HG03066 (cell line): ENCODE measurements around the gene ZBTB46.
"Not testable (repeated sequence)": the region's sequence is repeated elsewhere in the genome, so short reads cannot be mapped to it uniquely, and the experiment has no call there.

Experiments
- ATAC-seq: cut with Tn5 transposase; IDR thresholded peaks from one replicate; pipeline ENCODE4 v1.9.1; 2021; ENCODE audit warnings: low read depth; ENCODE audit not compliant: unreplicated experiment

The ZBTB46 gene

DNA sequence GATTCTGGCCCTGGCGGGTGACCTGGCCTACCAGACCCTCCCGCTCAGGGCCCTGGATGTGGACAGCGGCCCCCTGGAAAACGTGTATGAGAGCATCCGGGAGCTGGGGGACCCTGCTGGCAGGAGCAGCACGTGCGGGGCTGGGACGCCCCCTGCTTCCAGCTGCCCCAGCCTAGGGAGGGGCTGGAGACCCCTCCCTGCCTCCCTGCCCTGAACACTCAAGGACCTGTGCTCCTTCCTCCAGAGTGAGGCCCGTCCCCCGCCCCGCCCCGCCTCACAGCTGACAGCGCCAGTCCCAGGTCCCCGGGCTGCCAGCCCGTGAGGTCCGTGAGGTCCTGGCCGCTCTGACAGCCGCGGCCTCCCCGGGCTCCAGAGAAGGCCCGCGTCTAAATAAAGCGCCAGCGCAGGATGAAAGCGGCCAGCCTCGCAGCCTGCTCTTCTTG is 92.4 kb downstream of the ZBTB46 start:
- ATAC-seq: no peak

DNA sequence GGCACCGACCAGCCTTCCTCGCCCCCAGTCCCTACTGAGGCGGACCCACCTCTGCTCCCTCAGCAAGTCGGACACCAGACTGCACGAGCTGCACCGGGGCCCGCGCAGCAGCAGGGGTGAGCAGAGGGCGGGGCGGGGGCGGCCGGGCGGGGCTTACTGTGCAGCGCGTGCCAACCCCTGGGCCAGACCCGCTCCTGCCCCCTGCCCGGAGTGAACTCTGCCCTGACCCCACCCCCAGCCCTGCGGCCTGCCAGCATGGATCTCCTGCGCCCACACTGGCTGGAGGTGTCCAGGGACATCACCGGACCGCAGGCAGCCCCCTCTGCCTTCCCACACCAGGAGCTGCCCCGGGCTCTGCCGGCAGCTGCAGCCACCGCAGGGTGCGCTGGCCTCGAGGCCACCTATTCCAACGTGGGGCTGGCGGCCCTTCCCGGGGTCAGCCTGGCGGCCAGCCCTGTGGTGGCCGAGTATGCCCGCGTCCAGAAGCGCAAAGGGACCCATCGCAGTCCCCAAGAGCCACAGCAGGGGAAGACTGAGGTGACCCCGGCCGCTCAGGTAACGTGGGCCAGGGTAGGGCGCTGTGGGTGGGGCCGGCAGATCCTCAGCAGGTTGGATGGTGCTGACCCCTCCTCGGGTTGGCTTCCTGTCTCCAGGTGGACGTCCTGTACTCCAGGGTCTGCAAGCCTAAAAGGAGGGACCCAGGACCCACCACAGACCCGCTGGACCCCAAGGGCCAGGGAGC is 92.9 kb downstream of the ZBTB46 start:
- ATAC-seq: no peak

DNA sequence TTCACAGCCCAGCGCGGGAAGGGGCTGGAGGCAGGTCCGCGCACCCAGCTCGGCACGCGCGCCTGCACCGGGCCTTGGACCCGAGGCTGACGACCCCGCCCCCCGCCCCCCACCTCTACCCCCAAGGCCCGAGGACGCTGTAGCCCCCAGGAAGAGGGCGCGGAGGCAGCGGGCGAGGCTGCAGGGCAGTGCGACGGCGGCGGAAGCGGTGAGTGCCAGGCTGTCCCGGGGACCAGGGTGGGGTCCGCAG is 93.4 kb downstream of the ZBTB46 start:
- no peak for ATAC-seq

DNA sequence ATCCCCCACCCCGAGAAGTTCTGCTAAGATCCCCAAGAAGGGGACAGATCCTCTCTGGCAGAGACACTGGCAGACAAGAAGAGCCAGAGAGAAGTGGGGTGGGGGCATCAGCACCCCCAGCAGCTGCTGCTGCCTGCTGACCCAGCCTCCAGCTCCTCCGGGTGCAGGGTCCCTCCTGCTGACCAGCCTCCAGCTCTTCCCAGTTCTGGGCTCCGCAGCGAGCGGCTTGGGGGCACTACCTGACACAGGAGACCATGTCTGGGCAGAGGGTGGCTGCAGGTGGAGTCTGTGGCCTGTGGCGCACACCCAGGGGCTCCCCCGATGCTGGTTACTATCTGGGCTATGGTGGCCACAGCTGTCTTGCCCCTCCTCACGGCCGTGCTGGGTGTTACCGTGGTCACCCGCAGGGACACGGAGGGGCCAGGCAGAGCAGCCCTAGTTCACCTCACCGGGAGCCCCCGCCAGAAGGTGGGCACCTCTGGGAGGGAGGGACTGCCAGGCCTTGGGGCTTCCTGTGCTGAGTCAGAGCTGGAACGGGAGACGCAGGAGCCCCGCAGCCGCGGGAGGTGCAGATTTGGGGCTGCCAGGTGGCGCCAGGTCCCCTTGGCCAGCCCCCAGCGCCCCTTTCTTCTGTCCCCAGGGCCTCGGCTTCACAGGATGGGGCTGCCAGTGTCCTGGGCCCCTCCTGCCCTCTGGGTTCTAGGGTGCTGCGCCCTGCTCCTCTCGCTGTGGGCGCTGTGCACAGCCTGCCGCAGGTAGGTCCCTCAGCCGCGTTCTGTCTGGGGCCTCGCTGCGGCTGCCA is 94.0 kb downstream of the ZBTB46 start:
- no peak for ATAC-seq

DNA sequence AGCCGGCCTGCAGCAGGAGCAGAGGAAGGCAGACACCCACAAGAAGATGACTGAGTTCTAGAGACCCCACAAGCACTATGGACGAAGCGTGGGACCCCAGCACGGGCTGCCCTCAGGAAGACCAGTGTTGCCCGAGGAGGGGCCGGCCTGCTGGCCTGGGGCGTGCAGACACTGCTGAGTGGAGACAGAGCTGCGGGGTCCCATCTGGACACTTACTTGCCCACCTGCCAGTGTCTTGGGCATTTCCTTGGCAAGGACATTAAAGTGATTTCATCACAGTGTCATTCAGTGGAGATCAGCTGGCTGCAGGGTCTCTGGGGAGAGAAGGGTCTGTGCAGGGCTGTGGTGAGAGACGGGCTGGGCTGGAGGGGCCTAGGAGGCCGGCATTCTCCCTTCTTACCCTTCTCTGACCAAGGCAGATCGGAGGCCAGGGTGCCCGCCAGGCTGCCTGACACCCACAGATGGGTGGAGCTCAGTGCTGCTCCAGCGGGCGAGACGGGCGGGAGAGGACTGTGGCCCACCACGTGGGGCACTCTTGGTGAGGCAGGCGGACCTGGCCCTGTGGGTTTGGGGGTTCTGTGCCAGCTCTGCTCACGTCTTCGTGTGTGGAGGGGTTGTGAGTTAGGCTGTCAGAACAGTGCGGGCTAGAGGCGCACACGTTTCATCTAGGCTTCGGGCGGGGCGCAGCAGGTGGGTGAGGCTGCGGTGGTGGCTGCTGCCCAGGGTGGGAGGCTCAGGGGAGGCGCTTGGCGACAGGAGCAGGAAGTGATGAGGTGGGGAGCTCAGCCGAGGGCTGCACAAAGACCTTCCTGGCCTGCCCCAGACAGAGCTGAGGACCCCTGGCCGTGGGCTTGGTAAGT is 95.0 kb downstream of the ZBTB46 start, which contains the start of gene LIME1:
Gene LIME1, plus strand, starts transcription at position 806 of the 860 bp plus-strand sequence. CDS start 886 bp downstream, outside the sequence.
- no peak for ATAC-seq

DNA sequence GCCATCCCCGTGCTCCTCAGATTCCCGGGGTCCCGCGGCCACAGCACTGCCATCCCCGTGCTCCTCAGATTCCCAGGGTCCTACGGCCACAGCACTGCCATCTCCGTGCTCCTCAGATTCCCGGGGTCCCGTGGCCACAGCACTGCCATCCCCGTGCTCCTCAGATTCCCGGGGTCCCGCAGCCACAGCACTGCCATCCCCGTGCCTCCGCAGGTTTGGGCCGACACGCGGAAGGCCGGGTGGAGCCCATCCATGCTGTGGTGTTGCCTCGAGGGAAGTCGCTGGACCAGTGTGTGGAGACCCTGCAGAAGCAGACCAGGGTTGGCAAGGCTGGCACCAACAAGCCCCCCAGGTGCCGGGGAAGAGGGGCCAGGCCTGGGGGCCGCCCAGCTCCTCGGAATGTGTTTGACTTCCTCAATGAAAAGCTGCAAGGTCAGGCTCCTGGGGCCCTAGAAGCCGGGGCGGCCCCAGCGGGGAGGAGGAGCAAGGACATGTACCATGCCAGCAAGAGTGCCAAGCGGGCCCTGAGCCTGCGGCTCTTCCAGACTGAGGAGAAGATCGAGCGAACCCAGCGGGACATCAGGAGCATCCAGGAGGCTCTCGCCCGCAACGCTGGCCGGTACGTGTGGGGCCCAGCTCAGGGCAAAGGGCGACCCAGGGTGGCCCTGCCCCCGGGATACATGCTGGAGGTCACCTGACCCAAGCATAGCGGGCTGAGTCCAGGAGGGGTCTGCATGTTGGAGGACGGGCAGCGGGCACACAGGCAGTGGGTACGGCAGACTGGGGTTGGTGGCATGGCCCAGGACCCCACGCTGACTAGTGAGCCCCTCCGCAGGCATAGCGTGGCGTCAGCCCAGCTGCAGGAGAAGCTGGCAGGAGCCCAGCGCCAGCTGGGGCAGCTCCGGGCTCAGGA is 95.9 kb downstream of the ZBTB46 start:
- ATAC-seq: no peak

DNA sequence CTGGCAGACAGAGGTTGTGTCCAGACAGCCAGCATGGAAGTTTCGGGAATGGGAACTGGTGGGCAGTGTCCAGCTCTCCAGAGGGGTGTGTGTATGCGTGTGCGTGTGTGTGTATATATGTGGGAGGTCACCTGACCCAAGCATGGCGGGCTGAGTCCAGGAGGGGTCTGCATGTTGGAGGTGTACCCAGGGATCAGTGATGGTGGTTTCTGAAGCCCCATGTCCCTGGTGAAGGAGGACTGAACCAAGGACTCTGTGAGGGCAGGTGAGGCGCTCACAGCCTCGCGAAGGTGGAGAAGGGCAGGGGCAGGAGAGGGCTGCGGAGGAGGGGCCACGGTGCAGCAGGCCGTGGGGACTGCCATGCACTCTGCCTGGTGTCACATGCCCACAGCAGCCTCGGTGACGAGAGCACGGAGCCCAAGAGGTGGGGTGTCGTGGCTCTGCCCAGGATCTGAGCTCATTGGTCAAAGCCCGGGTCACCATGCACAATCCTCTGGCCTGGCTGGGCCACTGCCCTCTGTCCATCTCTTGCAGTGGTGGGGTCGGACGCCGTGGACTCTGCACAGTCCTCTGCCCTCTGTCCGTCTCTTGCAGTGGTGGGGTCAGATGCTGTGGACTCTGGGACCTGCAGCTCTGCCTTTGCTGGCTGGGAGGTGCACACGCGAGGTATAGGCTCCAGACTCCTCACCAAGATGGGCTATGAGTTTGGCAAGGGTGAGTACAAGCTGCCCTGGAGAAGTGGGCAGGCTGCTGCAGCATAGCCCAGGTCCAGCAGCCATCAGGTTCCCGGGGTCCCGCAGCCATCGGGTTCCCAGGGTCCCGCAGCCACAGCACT is 96.7 kb downstream of the ZBTB46 start:
- no peak for ATAC-seq

DNA sequence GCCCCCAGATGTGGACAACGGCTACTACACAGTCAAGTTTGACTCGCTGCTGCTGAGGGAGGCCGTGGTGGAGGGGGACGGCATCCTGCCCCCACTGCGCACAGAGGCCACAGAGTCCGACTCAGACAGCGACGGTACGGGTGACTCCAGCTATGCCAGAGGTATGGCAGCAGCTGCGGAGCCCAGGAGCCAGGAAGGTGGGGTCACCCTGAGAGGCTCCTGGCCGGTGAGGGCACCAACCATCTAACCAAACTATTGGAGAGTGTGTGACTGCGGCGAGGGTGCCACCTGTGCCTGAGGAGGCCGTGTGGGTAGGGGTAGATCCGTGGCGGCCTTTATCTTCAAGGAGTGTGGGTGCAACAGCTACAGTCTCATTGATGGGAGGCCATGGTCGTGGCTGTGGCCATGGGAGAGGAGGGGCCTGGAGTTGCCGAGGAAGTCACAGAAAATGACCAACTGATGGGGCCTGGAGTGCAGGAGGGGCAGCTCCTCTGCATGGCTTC is 97.4 kb downstream of the ZBTB46 start:
- ATAC-seq: no peak

DNA sequence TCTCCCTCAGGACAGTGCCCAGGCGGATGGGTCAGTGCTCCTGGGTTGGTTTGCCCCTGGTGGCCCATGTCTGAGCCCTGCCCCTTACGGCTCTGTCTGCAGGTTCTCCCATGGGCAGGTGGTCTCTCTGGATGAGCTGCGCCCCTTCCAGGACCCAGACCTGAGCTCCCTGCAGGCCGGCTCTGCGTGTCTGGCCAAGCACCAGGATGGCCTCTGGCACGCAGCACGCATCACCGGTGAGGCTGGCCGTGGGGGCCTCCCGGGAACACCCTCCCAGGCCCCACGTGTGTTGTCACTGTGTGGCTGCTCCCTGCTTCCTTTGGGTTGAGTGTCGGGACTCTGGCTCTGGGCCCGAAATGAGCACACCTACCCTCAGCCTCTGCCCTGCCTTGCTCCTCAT is 97.9 kb downstream of the ZBTB46 start:
- no peak for ATAC-seq

DNA sequence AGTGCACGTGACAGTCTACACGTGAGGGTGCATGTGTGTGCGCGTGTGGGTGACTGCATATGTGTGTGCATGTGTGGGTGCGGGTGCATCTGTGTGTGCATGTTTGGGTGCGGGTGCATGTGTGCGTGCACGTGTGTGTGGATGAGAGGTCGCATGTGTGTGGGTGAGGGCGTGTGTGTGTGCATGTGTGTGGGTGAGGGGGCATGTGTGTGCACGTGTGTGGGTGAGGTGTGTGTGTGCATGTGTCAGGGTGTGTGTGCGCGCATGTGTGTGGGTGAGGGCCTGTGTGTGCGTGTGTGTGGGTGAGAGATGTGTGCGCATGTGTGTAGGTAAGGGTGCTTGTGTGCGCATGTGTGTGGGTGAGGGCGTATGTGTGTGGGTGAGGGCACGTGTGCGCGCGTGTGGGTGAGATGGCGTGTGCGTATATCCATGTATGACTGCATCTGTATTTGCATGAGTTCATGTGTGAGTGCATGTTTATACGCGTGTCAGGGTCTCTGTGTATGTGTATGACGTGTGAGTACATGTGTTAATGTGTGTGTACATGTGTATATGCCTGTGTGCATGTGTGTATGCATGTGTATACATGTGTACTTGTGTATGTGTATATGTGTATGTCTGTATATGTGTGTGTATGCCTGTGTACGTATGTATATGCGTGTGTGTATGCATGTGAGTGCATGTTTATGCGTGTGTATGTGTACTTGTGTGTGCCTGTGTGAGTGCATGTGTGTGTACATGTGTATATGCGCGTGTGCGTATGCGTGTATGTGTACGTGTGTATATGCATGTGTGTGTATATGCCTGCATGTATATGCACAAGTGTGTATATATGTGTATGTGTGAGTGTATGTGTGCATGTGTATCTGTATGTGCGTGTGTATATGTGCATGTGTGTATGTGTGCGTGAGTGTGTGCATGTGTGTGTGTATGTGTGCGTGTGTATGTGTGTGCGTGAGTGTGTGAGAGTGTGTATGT is 98.7 kb downstream of the ZBTB46 start:
- ATAC-seq: no peak

DNA sequence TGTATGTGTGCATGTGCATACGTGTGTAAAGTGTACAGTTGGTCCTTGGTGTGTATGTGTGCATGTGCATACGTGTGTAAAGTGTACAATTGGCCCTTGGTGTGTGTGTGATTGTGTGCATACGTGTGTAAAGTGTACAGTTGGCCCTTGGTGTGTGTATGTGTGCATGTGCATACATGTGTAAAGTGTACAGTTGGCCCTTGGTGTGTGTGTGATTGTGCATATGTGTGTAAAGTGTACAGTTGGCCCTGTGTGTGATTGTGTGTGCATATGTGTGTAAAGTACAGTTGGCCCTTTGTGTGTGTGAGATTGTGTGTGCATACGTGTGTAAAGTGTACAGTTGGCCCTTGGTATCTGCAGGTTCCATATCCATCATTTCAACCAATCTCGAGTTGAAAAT is 99.7 kb downstream of the ZBTB46 start:
- no peak for ATAC-seq

DNA sequence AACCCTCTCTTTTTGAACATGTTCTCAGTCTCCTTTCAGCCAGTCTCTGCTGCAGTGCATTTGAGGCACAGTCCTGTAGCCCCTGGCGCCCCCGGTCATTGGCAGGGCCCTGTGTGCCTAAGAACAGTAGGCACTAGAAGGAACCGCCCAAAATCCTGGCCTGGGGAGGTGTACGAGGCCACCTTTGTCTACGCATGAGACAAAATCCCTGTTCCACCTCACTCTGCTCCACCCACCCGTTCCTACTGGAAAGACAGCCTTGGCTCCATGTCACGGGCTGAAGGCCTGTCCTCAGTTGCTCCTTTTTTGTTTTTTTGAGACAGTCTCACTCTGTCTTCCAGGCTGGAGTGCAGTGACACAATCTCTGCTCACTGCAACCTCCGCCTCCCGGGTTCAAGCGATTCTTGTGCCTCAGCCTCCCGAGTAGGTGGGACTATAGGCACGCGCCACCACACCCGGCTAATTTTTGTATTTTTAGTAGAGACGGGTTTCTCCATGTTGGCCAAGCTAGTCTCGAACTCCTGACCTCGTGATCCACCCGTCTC is 100.8 kb downstream of the ZBTB46 start:
- ATAC-seq: not testable (repeated sequence)

DNA sequence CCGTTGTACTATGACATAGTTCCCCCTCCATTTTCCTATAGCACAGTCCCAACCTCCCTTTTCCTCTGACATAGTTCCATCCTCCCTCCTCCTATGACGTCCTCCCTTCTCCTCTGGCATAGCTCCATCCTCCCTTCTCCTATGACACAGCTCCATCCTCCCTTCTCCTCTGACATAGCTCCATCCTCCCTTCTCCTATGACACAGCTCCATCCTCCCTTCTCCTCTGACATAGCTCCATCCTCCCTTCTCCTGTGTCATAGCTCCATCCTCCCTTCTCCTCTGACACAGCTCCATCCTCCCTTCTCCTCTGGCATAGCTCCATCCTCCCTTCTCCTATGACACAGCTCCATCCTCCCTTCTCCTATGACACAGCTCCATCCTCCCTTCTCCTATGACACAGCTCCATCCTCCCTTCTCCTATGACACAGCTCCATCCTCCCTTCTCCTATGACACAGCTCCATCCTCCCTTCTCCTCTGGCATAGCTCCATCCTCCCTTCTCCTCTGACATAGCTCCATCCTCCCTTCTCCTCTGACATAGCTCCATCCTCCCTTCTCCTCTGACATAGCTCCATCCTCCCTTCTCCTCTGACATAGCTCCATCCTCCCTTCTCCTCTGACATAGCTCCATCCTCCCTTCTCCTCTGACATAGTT is 108.0 kb downstream of the ZBTB46 start:
- not testable (repeated sequence) for ATAC-seq

DNA sequence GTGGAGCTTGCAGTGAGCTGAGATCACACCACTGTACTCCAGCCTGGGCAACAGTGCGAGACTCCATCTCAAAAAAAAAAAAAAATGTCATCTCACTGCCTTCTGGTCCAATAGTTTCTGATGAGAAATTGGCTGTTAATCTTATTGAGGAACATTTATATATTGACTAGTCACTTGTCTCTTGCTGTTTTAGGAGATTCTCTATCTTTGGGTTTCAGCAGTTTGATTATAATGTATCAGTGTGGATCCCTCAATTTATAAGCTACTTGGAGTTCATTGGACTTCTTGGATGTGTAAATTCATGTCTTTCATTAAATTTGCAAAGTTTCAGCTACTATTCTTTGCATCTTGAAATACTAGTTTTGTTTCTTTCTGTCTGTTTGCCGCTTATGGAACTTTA is 112.1 kb downstream of the ZBTB46 start:
- ATAC-seq: no peak

DNA sequence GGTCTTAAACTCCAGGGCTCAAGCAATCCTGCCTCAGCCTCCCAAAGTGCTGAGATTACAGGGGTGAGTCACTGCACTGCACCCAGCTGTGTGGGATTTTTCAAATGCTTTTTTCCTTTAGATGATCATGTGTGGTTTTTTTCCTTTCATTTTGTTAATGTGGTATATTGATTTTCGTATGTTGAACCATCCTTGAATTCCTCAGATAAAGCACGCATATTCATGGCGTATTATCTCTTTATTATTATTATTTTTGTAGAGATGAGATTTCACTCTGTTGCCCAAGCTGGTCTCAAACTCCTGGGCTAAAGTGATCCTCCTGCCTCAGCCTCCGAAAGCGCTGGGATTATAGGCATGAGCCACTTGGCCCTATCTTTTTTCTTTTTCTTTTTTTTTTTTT is 116.2 kb downstream of the ZBTB46 start:
- no peak for ATAC-seq

DNA sequence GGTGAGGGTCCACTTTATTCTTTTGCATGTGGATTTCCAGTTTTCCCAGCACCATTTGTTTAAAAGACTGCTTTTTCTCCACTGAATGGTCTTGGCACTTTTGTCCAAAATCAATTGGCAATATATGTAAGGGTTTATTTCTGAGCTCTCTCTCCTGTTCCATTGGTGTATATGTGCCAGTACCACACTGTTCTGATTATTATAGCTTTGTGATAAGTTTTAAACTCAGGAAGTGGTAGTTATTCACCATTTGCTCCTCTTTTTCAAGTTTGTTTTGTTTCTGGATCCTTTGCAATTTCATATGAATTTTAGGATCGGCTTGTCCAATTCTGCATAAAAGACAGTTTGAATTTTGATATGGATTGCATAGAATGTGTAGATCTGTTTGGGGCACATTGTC is 118.9 kb downstream of the ZBTB46 start:
- ATAC-seq: no peak

DNA sequence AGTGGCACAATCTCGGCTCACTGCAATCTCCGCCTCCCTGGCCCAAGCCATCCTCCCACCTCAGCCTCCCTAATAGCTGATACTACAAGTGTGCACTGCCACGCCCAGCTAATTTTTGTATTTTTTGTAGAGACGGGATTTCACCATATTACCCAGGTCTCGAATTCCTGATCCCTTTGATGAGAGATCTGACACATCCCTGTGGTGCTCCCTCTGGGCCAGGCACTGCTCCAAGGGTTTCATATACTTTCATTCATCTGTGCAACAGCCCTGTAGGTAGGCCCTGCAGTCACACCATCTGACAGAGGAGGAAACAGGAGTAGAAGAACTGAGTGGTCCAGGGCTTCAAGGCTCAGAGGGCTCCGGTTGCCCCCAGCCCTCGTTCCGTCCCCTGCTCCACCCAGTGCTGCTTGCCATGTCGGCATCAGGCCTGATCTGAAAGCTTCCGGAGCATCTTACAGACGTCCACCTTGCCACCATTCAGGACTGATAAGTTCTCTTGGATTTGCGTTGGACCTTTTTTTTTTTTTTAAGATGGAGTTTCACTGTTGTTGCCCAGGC is 119.9 kb downstream of the ZBTB46 start:
- no peak for ATAC-seq
